Osteoblast (primary cell): ENCODE data around the gene RSRC1. TPM values are rescaled to one million over a fixed set of nuclear protein-coding genes. Genes with fewer than 3 reads are reported as not detected.

Experiments
- DNase-seq: peaks from one replicate; pipeline ENCODE4 v3.0.0; 2011; ENCODE audit warnings: low spot score, mixed read lengths; ENCODE audit not compliant: insufficient read length; ENCODE audit errors: missing footprints
- H2AFZ ChIP-seq: 2 replicates; pipeline ENCODE4 v1.6.0; 2011; ENCODE audit warnings: mild to moderate bottlenecking, low read length
- H3K27ac ChIP-seq: 2 replicates; pipeline ENCODE4 v1.5.1; 2011; ENCODE audit warnings: mild to moderate bottlenecking, low read depth, low read length, moderate library complexity
- H3K27me3 ChIP-seq: 2 replicates; pipeline ENCODE4 v1.6.0; 2012; ENCODE audit warnings: mild to moderate bottlenecking, control low read depth, inconsistent platforms, low read length, moderate library complexity; ENCODE audit not compliant: insufficient read depth
- H3K36me3 ChIP-seq: 2 replicates; pipeline ENCODE4 v1.5.1; 2011; ENCODE audit warnings: mild to moderate bottlenecking, low read length, control low read depth, moderate library complexity; ENCODE audit not compliant: insufficient read depth
- H3K4me1 ChIP-seq: 2 replicates; pipeline ENCODE4 v1.5.1; 2011; ENCODE audit warnings: mild to moderate bottlenecking, low read length, control low read depth, moderate library complexity; ENCODE audit not compliant: insufficient read depth
- H3K4me2 ChIP-seq: 2 replicates; pipeline ENCODE4 v1.6.0; 2011; ENCODE audit warnings: mild to moderate bottlenecking, low read length; ENCODE audit not compliant: insufficient read depth
- H3K4me3 ChIP-seq: fragments of 200-600 bp; sonication (generic); 3 replicates; pipeline ENCODE4 v1.5.1; 2012; ENCODE audit warnings: mild to moderate bottlenecking, low read length, inconsistent platforms; ENCODE audit not compliant: insufficient read depth
- H3K79me2 ChIP-seq: 2 replicates; pipeline ENCODE4 v1.6.0; 2012; ENCODE audit warnings: mild to moderate bottlenecking, low read length, control low read depth, inconsistent platforms; ENCODE audit not compliant: insufficient read depth
- H3K9me3 ChIP-seq: 2 replicates; pipeline ENCODE4 v1.5.1; 2011; ENCODE audit warnings: low read depth, low read length, control low read depth
- H4K20me1 ChIP-seq: 2 replicates; pipeline ENCODE4 v1.6.0; 2012; ENCODE audit warnings: mild to moderate bottlenecking, low read length, control low read depth; ENCODE audit not compliant: insufficient read depth
- CTCF ChIP-seq: IDR thresholded peaks from 2 replicates; pipeline ENCODE4 v1.5.1; 2011; ENCODE audit warnings: mild to moderate bottlenecking, low read depth, low read length, moderate library complexity; ENCODE audit errors: extremely low read depth
- total RNA-seq: library from RNA; depleted of rRNA; stranded (reverse); fragments of >200 nt; gene quantifications from 2 replicates; pipeline ENCODE4 v1.2.3, GENCODE V29; 2012

Gene RSRC1
- total RNA-seq, 1 donor, result 69.8 TPM

- peak; percentile 92 for DNase-seq
- Histone ChIP-seq H3K36me3 (peaks cover 3% of the 10 kb centered on the region), H3K4me3 (peak overlapping the region; percentile 84), H3K79me2 (peaks cover 28% of the 10 kb centered on the region), H3K4me1 (peaks cover 20% of the 10 kb centered on the region), H3K9me3 (no peaks in the 10 kb centered on the region), H3K4me2 (peak overlapping the region; percentile 83), H3K27ac (no peak overlapping the region), H3K27me3 (peaks cover 35% of the 10 kb centered on the region), H4K20me1 (peaks cover 5% of the 10 kb centered on the region), H2AFZ (peak overlapping the region; percentile 85)
- no peak for TF ChIP-seq CTCF
These were observed 4.1 kb upstream of the RSRC1 start for GRCh38 chr3:158105710-158106253.

GRCh38 chr3:158106766-158107471 lies 3.0 kb upstream of the RSRC1 start:
- Histone ChIP-seq H3K9me3 (no peaks in the 10 kb centered on the region), H3K79me2 (peaks cover 38% of the 10 kb centered on the region), H3K4me3 (peak overlapping the region; percentile 84), H3K27ac (no peak overlapping the region), H3K36me3 (no peaks in the 10 kb centered on the region), H3K4me2 (peak overlapping the region; percentile 83), H3K27me3 (peaks cover 35% of the 10 kb centered on the region), H4K20me1 (peaks cover 5% of the 10 kb centered on the region), H3K4me1 (peaks cover 20% of the 10 kb centered on the region), H2AFZ (peak overlapping the region; percentile 85)
- TF ChIP-seq CTCF, result no peak
- peak; percentile 72 for DNase-seq

- peaks cover 35% of the 10 kb centered on the region for H3K27me3 ChIP-seq
These were observed 2.1 kb upstream of the RSRC1 start for GRCh38 chr3:158107605-158108444.

More at GRCh38 chr3:158107605-158108444, 2.1 kb upstream of the RSRC1 start:
- no peak overlapping the region for H2AFZ ChIP-seq
- H3K36me3 ChIP-seq, result no peaks in the 10 kb centered on the region
- H3K9me3 ChIP-seq, result no peaks in the 10 kb centered on the region
- H3K4me3 ChIP-seq, result no peak overlapping the region
- peak overlapping the region; percentile 83 for H3K4me2 ChIP-seq
- no peak for TF ChIP-seq CTCF
- peaks cover 20% of the 10 kb centered on the region for H3K4me1 ChIP-seq
- no peak for DNase-seq
- H3K79me2 ChIP-seq, result peaks cover 42% of the 10 kb centered on the region
- peaks cover 1% of the 10 kb centered on the region for H4K20me1 ChIP-seq
- H3K27ac ChIP-seq, result no peak overlapping the region
